ENCODE data around the gene DEPP1. TPM values are rescaled to one million over a fixed set of nuclear protein-coding genes. Genes with fewer than 3 reads are reported as not detected.

DEPP1 gene
- total RNA-seq, 3 donors from 2014 or later, result 14.8 to 19.0 (median 18.1) TPM

DNA sequence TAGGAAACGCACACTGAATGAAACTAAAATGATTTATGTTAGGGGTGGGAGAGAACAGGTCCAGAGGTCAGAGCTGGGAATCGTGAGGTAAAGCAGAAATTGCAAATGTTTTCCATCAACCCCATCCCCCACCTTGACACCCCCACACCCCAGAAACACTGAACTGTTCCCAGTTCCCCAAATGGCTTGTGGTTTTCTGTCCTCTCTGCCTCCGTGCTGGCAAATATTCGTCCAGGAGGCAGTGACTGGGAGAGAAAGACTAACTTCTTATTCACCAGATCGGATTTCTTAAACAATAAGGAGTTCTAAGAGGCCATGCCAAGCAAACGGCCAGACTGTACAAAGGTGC, 19.7 kb downstream of the DEPP1 start:
- no peak for TF ChIP-seq CTCF (IDR thresholded peaks at IDR 0.05)
- DNase-seq (no peak), ATAC-seq (no peak)
- Histone ChIP-seq H3K4me1 (ENCODE audit: low read depth) (peaks cover 26% of the 10 kb centered on the region), H3K36me3 (ENCODE audit: low read depth) (no peaks in the 10 kb centered on the region), H3K4me3 (peak overlapping the region; percentile 43), H3K9me3 (no peaks in the 10 kb centered on the region)
- intact Hi-C loops (cut with DNase I, micrococcal nuclease), result no loop called here

DNA sequence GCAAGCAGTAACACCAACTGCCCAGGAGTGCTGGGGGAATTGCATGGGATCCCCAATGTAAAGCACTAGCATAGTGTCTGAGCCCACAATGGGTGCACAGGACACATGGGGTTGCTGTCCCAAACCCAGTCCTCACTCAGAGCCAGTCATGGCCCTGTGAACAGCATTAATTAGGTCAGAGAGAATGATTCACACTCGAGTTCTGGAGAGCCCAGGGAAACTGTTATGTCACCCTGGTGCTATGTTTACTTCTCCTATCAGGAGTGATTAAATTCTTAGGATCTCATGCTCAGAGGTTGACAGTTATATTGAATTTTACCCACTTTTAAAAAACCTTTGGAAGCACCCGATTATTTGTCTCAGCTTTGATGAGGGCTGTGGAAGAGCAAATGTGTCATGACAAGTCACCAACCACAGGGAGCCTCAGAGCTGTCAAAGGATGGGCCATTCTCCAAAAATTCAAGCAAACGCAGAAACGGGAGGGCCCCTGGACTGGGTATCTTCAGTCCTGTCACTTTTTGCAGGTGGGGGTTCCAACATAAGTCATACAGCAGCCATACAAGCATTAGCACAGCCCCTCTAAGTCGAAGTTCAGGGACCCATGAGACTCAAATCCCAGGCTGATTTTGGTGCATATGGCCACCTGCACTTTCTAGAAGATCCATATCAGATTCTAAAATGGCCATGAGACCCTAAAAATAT, 20.3 kb downstream of the DEPP1 start:
- no peaks in the 10 kb centered on the region for H3K9me3 ChIP-seq
- ATAC-seq (no peak), DNase-seq (no peak)
- intact Hi-C loops (cut with DNase I, micrococcal nuclease), result no loop called here
- no peaks in the 10 kb centered on the region for H3K36me3 ChIP-seq (ENCODE audit: low read depth)
- TF ChIP-seq CTCF (IDR thresholded peaks at IDR 0.05), result no peak
- no peak overlapping the region for H3K4me3 ChIP-seq
- peaks cover 24% of the 10 kb centered on the region for H3K4me1 ChIP-seq (ENCODE audit: low read depth)

GRCh38 chr10:44956717-44957706, 21.6 kb downstream of the DEPP1 start:
- DNase-seq, result no peak
- Histone ChIP-seq H3K9me3 (no peaks in the 10 kb centered on the region), H3K36me3 (ENCODE audit: low read depth) (no peaks in the 10 kb centered on the region), H3K4me1 (ENCODE audit: low read depth) (peaks cover 24% of the 10 kb centered on the region), H3K4me3 (no peak overlapping the region)
- no peak for TF ChIP-seq CTCF (IDR thresholded peaks at IDR 0.05)
- ATAC-seq, result no peak
- intact Hi-C loops (cut with DNase I, micrococcal nuclease), result no loop called here

- H3K4me3 ChIP-seq, result no peak overlapping the region
- intact Hi-C loops (cut with DNase I, micrococcal nuclease), result no loop called here
- H3K9me3 ChIP-seq, result no peaks in the 10 kb centered on the region
- ATAC-seq (no peak), DNase-seq (no peak)
- H3K4me1 ChIP-seq (ENCODE audit: low read depth), result peaks cover 24% of the 10 kb centered on the region
- TF ChIP-seq CTCF (IDR thresholded peaks at IDR 0.05), result no peak
- H3K36me3 ChIP-seq (ENCODE audit: low read depth), result no peaks in the 10 kb centered on the region
Observed at GRCh38 chr10:44956226-44956625, 22.4 kb downstream of the DEPP1 start.

DNA sequence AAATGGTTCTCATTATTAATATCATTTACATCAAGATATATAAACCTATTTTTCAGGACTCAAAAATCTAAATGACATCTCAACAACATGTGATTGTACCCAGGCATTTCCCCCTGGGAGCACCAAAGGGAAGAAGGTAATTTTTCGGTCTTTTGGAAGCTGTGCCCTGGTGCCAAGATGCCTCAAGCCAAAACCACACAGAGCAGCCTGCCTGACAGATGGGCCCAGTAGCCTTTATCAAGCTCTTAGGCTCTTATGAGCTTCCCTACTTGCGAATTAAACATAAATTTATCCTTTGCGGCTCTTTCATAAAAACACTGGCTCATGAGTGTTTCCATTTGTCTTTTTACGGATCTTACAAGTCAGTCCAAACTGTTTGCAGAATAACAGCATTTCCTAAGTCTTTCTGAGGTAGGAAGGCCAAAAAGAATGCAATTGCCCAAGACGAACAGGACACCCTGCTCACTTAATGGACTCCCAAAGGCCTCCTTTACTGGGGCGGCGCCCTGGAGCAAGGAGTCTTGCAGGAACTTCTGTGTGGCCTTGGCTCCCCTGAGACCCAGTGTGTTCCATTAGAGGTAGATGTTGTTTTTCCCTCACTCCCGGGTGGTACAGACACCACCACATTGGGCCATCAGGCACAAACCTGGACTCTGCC, 23.1 kb downstream of the DEPP1 start:
- DNase-seq, result no peak
- TF ChIP-seq CTCF (IDR thresholded peaks at IDR 0.05), result no peak
- no peaks in the 10 kb centered on the region for H3K36me3 ChIP-seq (ENCODE audit: low read depth)
- intact Hi-C loops (cut with DNase I, micrococcal nuclease), result no loop called here
- H3K4me3 ChIP-seq, result no peak overlapping the region
- peaks cover 18% of the 10 kb centered on the region for H3K4me1 ChIP-seq (ENCODE audit: low read depth)
- no peaks in the 10 kb centered on the region for H3K9me3 ChIP-seq
- no peak for ATAC-seq
